ENCODE data around the gene KCTD7. TPM values are rescaled to one million over a fixed set of nuclear protein-coding genes. Genes with fewer than 3 reads are reported as not detected.

Gene KCTD7
- total RNA-seq, 2 donors from 2014 or later, result 4.1 to 6.1 TPM

DNA sequence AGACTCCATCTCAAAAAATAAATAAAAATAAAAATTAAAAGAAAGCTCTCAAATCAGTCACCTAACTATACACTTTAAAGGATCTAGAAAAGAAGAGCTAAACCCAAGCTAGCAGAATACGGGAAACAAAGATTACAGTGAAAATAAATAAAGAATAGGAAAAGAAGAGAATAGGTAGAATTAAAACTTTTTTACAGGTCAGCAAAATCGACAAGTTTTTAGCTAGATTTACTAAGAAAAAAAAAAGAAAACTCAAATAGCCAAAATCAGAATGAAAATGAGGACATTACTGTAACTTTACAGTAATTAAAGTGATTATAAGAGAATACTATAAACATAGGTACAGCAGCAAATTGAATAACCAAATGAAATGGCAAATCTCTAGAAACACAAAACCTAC is 60.4 kb downstream of the KCTD7 start:
- no peak for DNase-seq
- Histone ChIP-seq H3K9me3 (no peaks in the 10 kb centered on the region), H3K9ac (ENCODE audit: low read depth in 2 of 2, low read length in 2 of 2) (no peak overlapping the region), H3K4me3 (no peak overlapping the region), H3K27me3 (no peaks in the 10 kb centered on the region), H3K4me1 (no peaks in the 10 kb centered on the region), H3K36me3 (no peaks in the 10 kb centered on the region), H3K27ac (no peak overlapping the region)
- intact Hi-C loops (cut with DNase I), result no loop called here
- TF ChIP-seq, protein P1, sequence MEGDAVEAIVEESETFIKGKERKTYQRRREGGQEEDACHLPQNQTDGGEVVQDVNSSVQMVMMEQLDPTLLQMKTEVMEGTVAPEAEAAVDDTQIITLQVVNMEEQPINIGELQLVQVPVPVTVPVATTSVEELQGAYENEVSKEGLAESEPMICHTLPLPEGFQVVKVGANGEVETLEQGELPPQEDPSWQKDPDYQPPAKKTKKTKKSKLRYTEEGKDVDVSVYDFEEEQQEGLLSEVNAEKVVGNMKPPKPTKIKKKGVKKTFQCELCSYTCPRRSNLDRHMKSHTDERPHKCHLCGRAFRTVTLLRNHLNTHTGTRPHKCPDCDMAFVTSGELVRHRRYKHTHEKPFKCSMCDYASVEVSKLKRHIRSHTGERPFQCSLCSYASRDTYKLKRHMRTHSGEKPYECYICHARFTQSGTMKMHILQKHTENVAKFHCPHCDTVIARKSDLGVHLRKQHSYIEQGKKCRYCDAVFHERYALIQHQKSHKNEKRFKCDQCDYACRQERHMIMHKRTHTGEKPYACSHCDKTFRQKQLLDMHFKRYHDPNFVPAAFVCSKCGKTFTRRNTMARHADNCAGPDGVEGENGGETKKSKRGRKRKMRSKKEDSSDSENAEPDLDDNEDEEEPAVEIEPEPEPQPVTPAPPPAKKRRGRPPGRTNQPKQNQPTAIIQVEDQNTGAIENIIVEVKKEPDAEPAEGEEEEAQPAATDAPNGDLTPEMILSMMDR (IDR thresholded peaks at IDR 0.05), result no peak

DNA sequence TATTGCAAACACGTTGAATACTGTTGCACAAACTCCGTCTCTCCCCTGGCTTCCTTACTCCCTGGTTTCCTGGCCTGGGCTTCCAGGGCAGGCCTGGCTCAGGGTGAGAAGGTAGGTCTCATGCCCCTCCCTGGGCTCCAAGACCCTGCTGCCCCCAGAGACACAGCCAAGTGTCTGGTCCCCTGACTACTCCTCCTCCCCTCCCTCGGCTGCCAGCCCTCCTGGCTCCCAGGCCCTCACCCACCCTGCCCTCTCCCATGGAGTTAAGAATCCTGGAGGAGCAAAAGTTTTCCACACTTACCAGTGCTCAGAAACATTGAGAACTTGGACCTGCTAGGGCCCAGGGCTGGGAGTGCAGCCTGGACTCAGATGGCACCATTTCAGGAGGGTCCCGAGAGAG is 64.7 kb downstream of the KCTD7 start:
- Histone ChIP-seq H3K27ac (no peak overlapping the region), H3K27me3 (no peaks in the 10 kb centered on the region), H3K4me1 (no peaks in the 10 kb centered on the region), H3K4me3 (no peak overlapping the region), H3K9me3 (no peaks in the 10 kb centered on the region), H3K9ac (ENCODE audit: low read depth in 2 of 2, low read length in 2 of 2) (no peak overlapping the region), H3K36me3 (no peaks in the 10 kb centered on the region)
- intact Hi-C loops (cut with DNase I), result no loop called here
- DNase-seq, result peak; percentile 10
- TF ChIP-seq, protein P1 (IDR thresholded peaks at IDR 0.05), result no peak

Other genes starting within 250 kb of the KCTD7 start
- 10 to 100 TPM; 19.1 to 25.1 TPM for gene RABGEF1, start 111.9 kb downstream of the KCTD7 start, total RNA-seq

All from colonic mucosa (tissue), 4 donors.